Activated T-helper 2 cell treated with anti-CD3 and anti-CD28 coated beads, Interferon-gamma antibody, Interleukin-2, Interleukin-4, amounts not matched to agents 10 μg/mL and 5 μg/mL and 100 μg/mL, durations not matched to agents 14 hours and 24 hours and 36 hours (primary cell): ENCODE data around the gene GAB1. TPM values are rescaled to one million over a fixed set of nuclear protein-coding genes. Genes with fewer than 3 reads are reported as not detected.

Experiments used
- DNase-seq: peaks from one replicate; pipeline ENCODE4 v3.0.0; 2021; ENCODE audit warnings: low spot score
- H3K27ac Mint-ChIP-seq: one replicate; pipeline ENCODE4 v1.8.0; 2021; ENCODE audit warnings: mixed read lengths
- H3K27me3 Mint-ChIP-seq: one replicate; pipeline ENCODE4 v1.8.0; 2021; ENCODE audit warnings: low read depth, mixed read lengths
- H3K36me3 Mint-ChIP-seq: one replicate; pipeline ENCODE4 v1.8.0; 2021; ENCODE audit warnings: low read depth, mixed read lengths
- H3K4me1 Mint-ChIP-seq: one replicate; pipeline ENCODE4 v1.8.0; 2021; ENCODE audit warnings: low read depth, mixed read lengths
- H3K4me3 Mint-ChIP-seq: one replicate; pipeline ENCODE4 v1.8.0; 2021; ENCODE audit warnings: low read depth, mild to moderate bottlenecking, moderate library complexity, mixed read lengths
- H3K9me3 Mint-ChIP-seq: one replicate; pipeline ENCODE4 v1.8.0; 2021; ENCODE audit warnings: mixed read lengths
- intact Hi-C: fragments of 100-400 bp; cut with micrococcal nuclease; formaldehyde crosslinking; loops from one replicate; pipeline ENCODE4 v1.15.1; 2023
- total RNA-seq: library from RNA; stranded (reverse); gene quantifications from 2 replicates; pipeline ENCODE4 v1.2.3, GENCODE V29; 2022

The GAB1 gene
- total RNA-seq, 1 donor from 2014 or later, result 0.96 TPM

GRCh38 chr4:143405075-143405730 lies 68.5 kb downstream of the GAB1 start:
- Mint-ChIP-seq H3K9me3 (no peaks in the 10 kb centered on the region), H3K4me3 (no peak overlapping the region), H3K4me1 (peaks cover 19% of the 10 kb centered on the region), H3K27me3 (peaks cover 9% of the 10 kb centered on the region), H3K36me3 (no peaks in the 10 kb centered on the region), H3K27ac (no peak overlapping the region)
- intact Hi-C loops, result loop anchor here (5.0 kb wide), 1 partner anchor 77 kb away; no protein-coding TSS in a partner anchor
- no peak for DNase-seq

DNA sequence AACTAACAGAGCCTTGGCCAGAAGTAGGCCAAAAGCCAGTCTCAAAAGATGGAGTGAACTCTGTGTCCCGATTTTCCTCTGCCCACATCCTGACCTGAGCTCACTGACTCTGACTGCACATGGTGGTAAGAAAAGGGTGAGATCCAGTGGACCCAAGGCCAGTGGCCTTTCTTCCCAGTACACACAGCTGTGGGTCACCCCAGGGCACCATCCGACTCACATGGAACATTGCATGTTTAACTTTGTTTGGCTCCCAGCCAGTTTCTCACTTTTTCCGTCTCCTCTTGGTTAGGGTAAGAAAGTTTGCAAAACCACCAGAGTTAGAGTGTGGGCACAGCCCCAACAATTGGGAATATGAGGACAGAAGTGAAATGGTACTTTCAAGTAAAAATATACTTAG lies 69.8 kb downstream of the GAB1 start:
- peaks cover 19% of the 10 kb centered on the region for H3K4me1 Mint-ChIP-seq
- H3K27me3 Mint-ChIP-seq, result peaks cover 14% of the 10 kb centered on the region
- intact Hi-C loops, result loop anchor here (5.0 kb wide), 1 partner anchor 76 kb away; no protein-coding TSS in a partner anchor
- H3K36me3 Mint-ChIP-seq, result no peaks in the 10 kb centered on the region
- DNase-seq, result no peak
- H3K4me3 Mint-ChIP-seq, result no peak overlapping the region
- H3K27ac Mint-ChIP-seq, result no peak overlapping the region
- no peaks in the 10 kb centered on the region for H3K9me3 Mint-ChIP-seq

- intact Hi-C loops, result loop anchor here (5.0 kb wide), 1 partner anchor 75 kb away; no protein-coding TSS in a partner anchor
Observed at GRCh38 chr4:143407474-143407873, 70.8 kb downstream of the GAB1 start.

DNA sequence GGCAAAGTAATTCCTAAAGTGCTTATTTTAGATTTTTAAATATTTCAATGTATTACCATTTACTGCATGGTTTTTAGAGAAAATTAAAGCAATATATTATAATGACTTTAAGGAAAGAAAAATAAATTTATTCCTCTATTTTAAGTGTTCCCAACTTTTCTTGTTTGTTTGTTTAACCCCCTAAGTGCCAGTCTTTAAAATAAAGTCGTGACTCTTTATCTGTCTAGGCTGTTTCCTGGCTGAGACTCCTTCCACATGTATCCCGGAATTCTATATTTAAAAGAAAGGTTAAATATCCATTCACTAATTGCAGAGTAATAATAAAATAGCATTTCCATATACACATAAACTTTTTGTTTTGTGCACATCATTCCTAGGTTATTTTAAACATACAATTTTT lies 71.2 kb downstream of the GAB1 start:
- Mint-ChIP-seq H3K27ac (no peak overlapping the region), H3K27me3 (peaks cover 15% of the 10 kb centered on the region), H3K36me3 (no peaks in the 10 kb centered on the region), H3K4me3 (no peak overlapping the region), H3K4me1 (peaks cover 17% of the 10 kb centered on the region), H3K9me3 (no peaks in the 10 kb centered on the region)
- intact Hi-C loops, result loop anchor here (5.0 kb wide), 1 partner anchor 74 kb away; no protein-coding TSS in a partner anchor
- DNase-seq, result no peak

More at GRCh38 chr4:143407474-143407873, 70.8 kb downstream of the GAB1 start:
- Mint-ChIP-seq H3K4me1 (peaks cover 17% of the 10 kb centered on the region), H3K27me3 (peaks cover 15% of the 10 kb centered on the region), H3K27ac (no peak overlapping the region), H3K9me3 (no peaks in the 10 kb centered on the region), H3K36me3 (no peaks in the 10 kb centered on the region), H3K4me3 (no peak overlapping the region)
- DNase-seq, result no peak

GRCh38 chr4:143410015-143410414 lies 73.3 kb downstream of the GAB1 start:
- peaks cover 15% of the 10 kb centered on the region for H3K27me3 Mint-ChIP-seq
- intact Hi-C loops, result no loop called here
- H3K36me3 Mint-ChIP-seq, result no peaks in the 10 kb centered on the region
- no peak overlapping the region for H3K27ac Mint-ChIP-seq
- H3K9me3 Mint-ChIP-seq, result no peaks in the 10 kb centered on the region
- no peak overlapping the region for H3K4me3 Mint-ChIP-seq
- H3K4me1 Mint-ChIP-seq, result peaks cover 9% of the 10 kb centered on the region
- DNase-seq, result no peak

GRCh38 chr4:143411527-143412419 lies 75.1 kb downstream of the GAB1 start:
- no peaks in the 10 kb centered on the region for H3K4me1 Mint-ChIP-seq
- no peaks in the 10 kb centered on the region for H3K9me3 Mint-ChIP-seq
- H3K27ac Mint-ChIP-seq, result no peak overlapping the region
- intact Hi-C loops, result no loop called here
- no peaks in the 10 kb centered on the region for H3K36me3 Mint-ChIP-seq
- peaks cover 15% of the 10 kb centered on the region for H3K27me3 Mint-ChIP-seq
- H3K4me3 Mint-ChIP-seq, result no peak overlapping the region
- DNase-seq, result no peak

DNA sequence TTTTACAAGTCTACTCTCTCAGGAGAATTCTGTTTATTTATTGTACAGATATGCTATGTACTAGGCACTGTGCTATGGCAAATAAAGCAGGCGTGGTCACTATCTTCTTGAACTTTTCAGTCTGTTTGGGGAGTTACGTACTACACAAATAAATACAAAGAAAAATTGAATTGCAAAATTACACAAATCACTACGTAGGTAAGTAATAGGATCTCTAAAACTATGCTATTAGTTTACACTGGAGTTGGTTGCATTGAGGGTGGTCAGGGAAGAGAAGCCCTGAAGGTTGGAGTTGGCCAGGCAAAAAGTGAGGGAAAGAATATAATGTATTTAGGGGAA lies 75.7 kb downstream of the GAB1 start:
- intact Hi-C loops, result no loop called here

GRCh38 chr4:143417679-143418403 lies 81.2 kb downstream of the GAB1 start:
- Mint-ChIP-seq H3K4me1 (no peaks in the 10 kb centered on the region), H3K4me3 (no peak overlapping the region), H3K9me3 (no peaks in the 10 kb centered on the region), H3K27ac (no peak overlapping the region), H3K36me3 (no peaks in the 10 kb centered on the region), H3K27me3 (peaks cover 5% of the 10 kb centered on the region)
- intact Hi-C loops, result no loop called here
- DNase-seq, result no peak

More for the DNA sequence above, 75.7 kb downstream of the GAB1 start:
- no peak overlapping the region for H3K4me3 Mint-ChIP-seq
- peaks cover 15% of the 10 kb centered on the region for H3K27me3 Mint-ChIP-seq
- no peaks in the 10 kb centered on the region for H3K36me3 Mint-ChIP-seq
- no peaks in the 10 kb centered on the region for H3K4me1 Mint-ChIP-seq
- H3K9me3 Mint-ChIP-seq, result no peaks in the 10 kb centered on the region
- no peak overlapping the region for H3K27ac Mint-ChIP-seq
- DNase-seq, result no peak

- no peak overlapping the region for H3K4me3 Mint-ChIP-seq
- no peaks in the 10 kb centered on the region for H3K9me3 Mint-ChIP-seq
- no peaks in the 10 kb centered on the region for H3K4me1 Mint-ChIP-seq
- H3K36me3 Mint-ChIP-seq, result no peaks in the 10 kb centered on the region
- intact Hi-C loops, result no loop called here
- no peak for DNase-seq
- H3K27ac Mint-ChIP-seq, result no peak overlapping the region
- peaks cover 5% of the 10 kb centered on the region for H3K27me3 Mint-ChIP-seq
Observed at GRCh38 chr4:143420227-143420626, 83.6 kb downstream of the GAB1 start.

- intact Hi-C loops, result no loop called here
Observed at GRCh38 chr4:143421609-143422008, 84.9 kb downstream of the GAB1 start.

DNA sequence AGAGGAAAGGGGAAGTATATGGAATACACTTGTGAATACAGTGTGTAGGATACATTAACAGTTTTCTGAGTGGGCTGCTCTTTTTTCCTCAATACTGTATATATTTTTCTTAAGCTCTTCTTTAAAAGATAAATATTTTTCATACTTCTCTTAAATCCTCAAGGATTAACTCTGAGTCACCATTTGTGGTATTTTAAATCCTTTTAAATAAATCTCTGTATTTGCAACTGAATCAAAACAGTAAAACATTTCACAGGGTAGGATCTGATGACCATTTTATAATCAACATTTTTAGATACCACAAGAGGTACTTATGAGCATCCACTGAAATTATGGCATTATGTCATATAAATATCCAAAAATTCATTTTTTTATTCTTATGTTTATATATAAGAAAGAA lies 87.6 kb downstream of the GAB1 start:
- Mint-ChIP-seq H3K4me1 (no peaks in the 10 kb centered on the region), H3K9me3 (no peaks in the 10 kb centered on the region), H3K27ac (no peak overlapping the region), H3K27me3 (peaks cover 5% of the 10 kb centered on the region), H3K36me3 (no peaks in the 10 kb centered on the region), H3K4me3 (no peak overlapping the region)
- no peak for DNase-seq
- intact Hi-C loops, result no loop called here

More at GRCh38 chr4:143421609-143422008, 84.9 kb downstream of the GAB1 start:
- H3K4me3 Mint-ChIP-seq, result no peak overlapping the region
- no peaks in the 10 kb centered on the region for H3K9me3 Mint-ChIP-seq
- no peaks in the 10 kb centered on the region for H3K4me1 Mint-ChIP-seq
- H3K27ac Mint-ChIP-seq, result no peak overlapping the region
- H3K27me3 Mint-ChIP-seq, result peaks cover 5% of the 10 kb centered on the region
- DNase-seq, result no peak
- no peaks in the 10 kb centered on the region for H3K36me3 Mint-ChIP-seq

DNA sequence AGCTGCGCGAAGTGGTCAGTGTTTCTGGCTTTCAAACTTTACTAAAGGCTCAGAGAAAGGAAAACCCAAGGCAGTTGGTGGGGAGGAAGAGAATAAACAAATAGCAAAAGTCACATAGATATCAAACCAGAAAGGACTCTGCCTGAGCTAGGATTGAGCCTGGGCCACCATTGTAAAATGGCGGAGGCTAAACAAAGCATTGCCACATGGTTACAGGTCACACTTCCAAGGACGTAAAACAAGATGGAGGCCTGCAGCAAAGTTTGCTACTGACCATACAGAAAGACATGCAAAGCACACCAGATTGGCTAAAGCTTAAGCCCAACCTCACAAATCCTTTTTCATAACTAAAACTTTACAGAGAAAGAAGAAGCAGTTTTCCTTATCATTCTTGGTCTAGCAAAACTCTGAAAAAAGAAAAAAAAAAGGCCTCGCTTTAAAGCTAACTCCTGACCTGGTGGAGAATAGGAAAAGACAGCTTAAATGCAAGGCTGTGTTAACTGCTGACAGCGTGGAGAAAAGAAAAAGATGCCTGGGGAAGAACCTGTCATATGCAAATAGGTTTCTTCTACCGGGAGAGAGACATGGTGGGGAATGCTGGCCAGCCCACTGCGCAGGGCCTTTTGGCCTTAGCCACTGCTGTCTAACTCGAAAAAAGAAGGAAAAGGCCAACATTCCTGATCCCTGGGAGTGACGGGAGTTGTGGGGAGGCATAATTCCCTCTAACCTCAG lies 95.0 kb downstream of the GAB1 start:
- H3K4me3 Mint-ChIP-seq, result no peak overlapping the region
- H3K4me1 Mint-ChIP-seq, result no peaks in the 10 kb centered on the region
- no peaks in the 10 kb centered on the region for H3K27me3 Mint-ChIP-seq
- H3K27ac Mint-ChIP-seq, result no peak overlapping the region
- no peaks in the 10 kb centered on the region for H3K36me3 Mint-ChIP-seq
- peaks cover 6% of the 10 kb centered on the region for H3K9me3 Mint-ChIP-seq
- no peak for DNase-seq
- intact Hi-C loops, result no loop called here
